NCI-H510A treated with DMSO at 0.1 percent for 48 hours (cell line): ENCODE data around the gene SULF2.

Source experiments
- DNase-seq: peaks from one replicate; lab custom pipeline; 2025; lab: John Stamatoyannopoulos, UW

The SULF2 gene

GRCh38 chr20:47736570-47737152, 48.6 kb downstream of the SULF2 start:
- no peak for DNase-seq

- DNase-seq = no peak
These were observed 49.6 kb downstream of the SULF2 start for GRCh38 chr20:47735412-47736400.

DNA sequence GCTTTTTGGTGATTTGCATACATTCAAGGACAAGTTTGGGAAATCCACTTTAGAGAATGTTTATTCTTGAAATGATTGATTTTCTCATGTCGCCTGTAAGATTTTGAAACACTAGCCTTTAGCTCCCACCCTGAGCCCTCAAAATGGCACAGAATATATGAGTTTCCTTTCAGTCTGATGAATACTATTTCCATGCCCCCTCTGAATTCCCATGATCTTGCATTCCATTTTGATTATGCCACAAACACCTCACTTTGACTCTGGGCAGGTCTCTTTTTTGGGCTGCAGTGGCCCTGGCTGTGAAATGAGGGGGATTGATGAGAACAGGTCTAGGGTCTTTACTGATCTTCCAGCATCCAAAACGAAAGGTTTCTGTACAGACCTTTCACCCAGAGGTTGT, 50.4 kb downstream of the SULF2 start:
- DNase-seq = no peak

- DNase-seq = no peak
These were observed 51.4 kb downstream of the SULF2 start for GRCh38 chr20:47733892-47734291.

DNA sequence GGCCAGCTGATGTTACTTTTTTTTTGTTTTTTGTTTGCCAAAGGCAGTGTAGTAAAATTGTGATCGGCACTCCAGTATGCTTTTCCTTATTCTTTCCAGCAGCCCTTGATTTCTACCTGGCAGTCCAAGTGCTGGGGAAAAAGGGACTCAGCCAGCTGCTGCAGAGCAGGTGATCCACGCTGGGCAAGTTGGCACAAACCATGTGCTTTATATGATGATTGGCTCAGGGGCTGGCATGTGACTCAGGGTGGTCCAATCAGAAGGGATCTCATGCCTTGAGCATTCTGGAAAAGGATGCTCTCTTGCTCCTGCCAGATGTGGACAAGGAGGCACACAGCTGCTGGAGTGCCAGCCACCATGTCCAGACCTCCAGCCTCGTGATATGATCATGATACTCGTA, 54.5 kb downstream of the SULF2 start:
- no peak for DNase-seq

DNA sequence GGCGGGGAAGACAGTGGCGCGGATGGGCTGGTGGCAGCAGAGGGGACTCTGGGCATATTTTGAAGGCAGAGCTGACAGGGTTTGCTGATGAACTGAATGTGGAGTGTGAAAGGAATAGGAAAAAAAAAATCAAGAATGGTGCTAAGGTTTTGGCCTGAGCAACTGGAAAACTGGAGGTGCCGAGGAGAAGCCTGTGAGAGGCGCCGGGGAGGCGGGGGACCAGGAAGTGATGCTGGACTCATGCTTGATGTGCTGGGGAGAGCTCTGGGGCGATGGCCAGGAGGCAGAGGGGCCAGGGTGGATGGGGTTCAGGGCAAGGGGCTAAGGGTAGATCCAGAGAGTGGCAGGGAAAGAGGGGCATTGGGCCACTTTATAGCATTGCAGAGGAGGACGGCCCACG, 55.8 kb downstream of the SULF2 start:
- no peak for DNase-seq

GRCh38 chr20:47727909-47728361, 57.3 kb downstream of the SULF2 start:
- DNase-seq = no peak

DNA sequence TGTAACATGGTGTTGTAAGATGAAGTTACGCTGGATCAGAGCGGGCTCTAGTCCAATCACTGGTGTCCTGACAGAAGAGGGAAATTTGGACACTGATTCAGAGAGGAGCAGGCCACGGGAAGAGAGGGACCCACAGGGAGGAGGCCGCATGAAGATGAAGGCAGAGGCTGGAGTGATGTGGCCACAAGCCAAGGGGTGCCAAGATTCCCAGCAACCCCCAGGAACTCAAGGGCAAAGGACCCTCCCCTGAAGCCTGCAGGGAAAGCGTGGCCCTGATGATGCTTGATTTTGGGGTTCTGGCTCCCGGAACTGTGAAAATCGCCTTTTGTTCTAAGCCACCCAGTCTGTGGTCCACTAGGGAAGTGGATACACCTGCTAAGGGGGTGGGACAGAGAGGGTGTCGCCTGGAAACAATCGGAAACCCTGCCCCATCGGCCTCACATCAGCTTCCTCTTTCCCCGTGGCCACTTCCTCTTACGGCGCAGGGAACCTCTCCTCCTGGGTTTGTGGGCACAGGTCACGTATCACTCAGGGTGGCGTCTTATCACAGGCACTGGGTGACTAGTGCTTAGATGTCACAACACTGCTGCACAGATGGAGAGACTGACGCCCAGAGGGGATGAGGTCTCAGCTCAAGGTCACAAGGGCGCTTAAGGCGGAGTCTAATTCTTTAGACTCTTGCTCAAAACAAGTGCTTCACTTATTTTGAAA, 58.0 kb downstream of the SULF2 start:
- DNase-seq = no peak

- DNase-seq = no peak
These were observed 58.6 kb downstream of the SULF2 start for GRCh38 chr20:47726632-47727031.

DNA sequence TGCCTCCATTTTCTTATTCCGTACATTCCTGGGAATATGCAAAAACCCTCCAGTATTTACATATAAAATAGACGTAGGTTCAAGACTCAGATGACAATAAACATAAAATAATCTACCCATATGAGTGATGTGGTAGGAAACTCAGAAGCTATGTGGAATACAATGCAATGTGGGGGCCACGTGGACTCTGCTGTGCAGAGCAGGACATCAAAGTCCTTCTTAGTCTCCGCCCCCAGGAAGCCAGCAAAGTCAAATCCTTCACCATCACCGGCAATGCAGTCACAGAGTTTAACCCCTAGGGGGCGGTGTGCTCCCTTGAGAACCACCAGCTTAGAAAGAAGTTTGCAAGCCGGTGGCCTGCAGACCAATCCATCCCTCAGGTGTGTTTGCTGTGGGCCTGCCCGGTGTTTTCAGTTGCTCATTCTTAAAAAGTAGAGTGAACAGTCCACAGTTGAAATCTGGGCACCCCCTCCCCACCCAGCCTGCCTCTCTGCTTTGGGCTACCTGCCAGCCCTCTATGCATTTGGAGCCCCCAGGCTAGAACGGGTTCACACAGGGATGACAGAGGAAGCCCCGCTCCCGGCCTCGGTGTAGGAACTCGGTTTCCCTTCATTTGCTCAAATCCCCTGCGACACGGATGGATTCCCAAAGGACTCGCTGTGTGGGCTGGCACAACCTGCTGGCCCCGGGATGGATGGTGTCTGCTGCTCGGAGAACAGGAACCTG, 59.9 kb downstream of the SULF2 start:
- no peak for DNase-seq

- DNase-seq = no peak
These were observed 60.4 kb downstream of the SULF2 start for GRCh38 chr20:47724910-47725247.

GRCh38 chr20:47724396-47724795, 60.9 kb downstream of the SULF2 start:
- no peak for DNase-seq

- DNase-seq = no peak
These were observed 62.0 kb downstream of the SULF2 start for GRCh38 chr20:47723322-47723721.

DNA sequence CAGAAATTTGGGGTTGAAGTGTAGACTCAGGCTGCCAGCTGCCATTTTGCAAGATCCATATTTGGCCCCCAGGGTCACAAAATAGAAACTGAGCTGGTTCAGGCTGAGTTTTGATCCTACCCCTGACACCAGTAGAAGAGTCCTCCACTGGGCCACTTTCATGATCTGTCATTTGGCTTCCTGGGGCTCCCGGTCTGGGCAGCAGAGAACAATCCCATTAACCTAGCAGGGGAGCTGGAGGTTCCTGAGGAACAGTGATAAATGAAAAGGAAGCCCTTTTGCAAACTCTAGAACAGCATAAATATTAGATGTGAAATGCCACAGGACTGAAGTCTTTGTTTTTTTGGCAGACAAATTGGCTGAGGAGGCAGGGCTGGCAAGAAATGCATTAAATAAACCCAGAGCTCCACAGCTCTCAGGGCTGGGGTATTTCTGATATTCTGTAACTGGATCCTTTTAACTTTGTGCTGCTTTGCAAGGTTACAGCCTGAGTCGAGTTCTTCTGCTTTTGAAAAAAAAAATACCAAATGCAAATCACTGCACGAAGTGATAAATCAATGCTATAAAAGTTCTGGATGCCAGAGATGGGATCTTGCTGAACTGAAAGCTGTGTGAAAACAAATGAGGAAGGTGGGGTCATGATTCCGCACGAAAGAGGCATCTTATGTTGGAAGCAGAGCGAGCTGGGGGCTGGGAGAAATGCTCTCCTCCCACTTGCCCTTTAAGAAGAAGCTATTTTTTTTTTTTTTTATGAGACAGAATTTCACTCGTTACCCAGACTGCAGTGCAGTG, 64.4 kb downstream of the SULF2 start:
- no peak for DNase-seq

- DNase-seq = no peak
These were observed 65.7 kb downstream of the SULF2 start for GRCh38 chr20:47719625-47720024.

DNA sequence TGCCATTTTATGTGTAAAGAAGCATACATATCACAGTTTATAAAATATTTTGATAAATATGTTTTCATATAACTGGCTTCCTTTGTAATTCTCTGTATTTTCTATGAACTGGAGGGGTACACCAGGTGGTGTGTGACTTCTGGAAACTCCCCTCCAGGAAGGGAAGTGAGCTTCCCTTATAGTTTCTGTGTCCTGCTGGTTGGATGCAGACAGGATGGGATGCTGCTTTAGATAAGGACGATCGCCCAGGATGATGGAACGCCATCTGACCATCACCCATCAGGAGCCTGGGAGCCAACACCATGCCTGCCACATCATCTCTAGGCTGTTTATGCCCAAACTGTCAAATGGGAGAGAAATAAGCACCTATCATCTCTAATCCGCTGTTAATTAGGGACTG, 66.1 kb downstream of the SULF2 start:
- DNase-seq = no peak

DNA sequence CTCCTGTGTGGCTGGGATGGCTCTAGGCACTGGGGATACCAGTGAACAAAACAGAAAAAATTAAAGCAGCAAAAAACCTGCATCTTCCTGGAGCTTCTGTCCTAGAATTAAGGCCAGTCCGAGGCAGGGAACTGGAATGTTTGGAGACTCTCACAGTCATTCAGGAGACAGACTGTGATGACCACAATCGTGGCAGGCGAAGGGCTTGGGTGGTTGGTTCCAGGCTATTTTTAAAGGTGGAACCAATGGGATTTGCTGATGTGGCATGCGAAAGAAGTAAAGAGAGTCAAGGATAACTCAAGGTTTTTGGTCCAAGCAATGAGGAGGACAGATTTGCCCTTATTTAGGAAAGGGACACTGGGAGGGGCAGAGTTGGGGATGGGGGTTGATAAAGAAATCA, 66.9 kb downstream of the SULF2 start:
- DNase-seq = no peak

DNA sequence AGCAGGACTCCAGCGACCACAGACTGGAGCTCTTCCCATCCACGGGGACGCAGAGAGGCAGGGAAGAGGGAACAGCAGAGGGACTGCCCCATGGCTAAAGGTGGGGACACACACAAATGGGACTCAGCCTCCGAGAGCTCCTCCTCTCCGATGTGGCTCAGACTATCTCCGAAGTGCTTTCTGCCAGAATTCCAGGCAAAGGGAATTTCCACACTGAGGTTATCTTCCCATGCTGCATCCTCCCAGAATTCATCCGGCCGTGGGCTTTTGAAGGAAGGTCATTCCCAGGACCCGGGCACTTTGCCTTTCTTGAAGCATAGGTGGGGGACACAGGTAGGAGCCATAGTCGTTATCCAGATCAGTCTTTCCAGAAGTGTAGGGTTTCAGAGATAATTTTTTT, 67.9 kb downstream of the SULF2 start:
- DNase-seq = no peak

GRCh38 chr20:47713878-47714450, 71.3 kb downstream of the SULF2 start:
- no peak for DNase-seq

GRCh38 chr20:47713163-47713562, 72.1 kb downstream of the SULF2 start:
- no peak for DNase-seq
